ENCODE results near the gene TUBA1B. TPM values are rescaled to one million over a fixed set of nuclear protein-coding genes. Genes with fewer than 3 reads are reported as not detected.
"Not testable (repeated sequence)": the region's sequence is repeated elsewhere in the genome, so short reads cannot be mapped to it uniquely, and the experiment has no call there.

Gene TUBA1B
- 100 to 1,000 TPM; 199 to 347 (median 240) TPM for total RNA-seq

DNA sequence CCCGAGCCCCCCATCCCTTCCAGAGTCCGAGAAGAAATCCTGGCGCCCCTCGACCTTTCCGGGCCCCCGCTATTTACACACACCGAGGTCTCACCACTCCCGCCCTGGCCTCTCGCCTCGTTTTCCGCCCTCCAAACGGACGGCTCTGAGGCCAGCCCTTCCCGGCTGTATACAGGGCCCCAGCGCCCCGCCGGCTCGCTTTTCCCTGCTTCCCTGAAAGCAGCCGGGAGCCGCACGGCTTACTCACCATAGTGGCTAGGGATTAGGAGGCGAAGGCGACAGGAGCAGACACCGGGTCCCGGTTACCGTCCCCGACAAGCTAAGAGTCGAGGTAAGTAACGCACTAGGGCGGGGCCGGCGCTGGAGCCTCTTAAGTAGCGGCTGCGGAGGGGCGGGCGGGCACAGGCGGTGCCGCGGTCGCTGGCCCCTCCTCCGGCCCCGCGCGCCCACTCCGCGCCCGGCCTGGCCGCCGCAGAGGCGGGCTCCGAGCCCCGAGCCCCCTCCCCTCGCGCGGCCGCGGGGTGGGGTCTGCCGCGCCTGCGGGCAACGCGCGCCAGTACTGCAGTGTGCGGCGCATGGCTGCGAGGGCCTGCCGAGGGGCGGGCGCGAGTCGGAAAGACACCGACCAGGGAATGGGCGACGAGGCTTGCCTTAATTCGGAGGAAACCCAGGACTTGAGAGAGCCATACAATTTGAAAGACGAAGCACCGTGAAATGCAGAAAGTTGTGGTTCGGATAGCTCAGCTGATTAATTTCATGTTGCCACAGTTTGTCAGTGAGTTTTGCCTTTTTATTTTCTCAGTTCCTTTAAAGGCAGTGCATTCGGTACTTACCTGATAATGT lies at the start of gene TUBA1B:
TSS of gene TUBA1B (minus strand) at position 345 of the 843 bp plus-strand sequence. CDS start at position 250, 95 bp downstream.
- DNase-seq (ENCODE audit: low spot score in 2 of 2): peak; percentile 89 to 98
- intact Hi-C loops (cut with DNase I; ENCODE audit: low total_unique reads): no loop called here
- TF ChIP-seq POLR2A (IDR thresholded peaks at IDR 0.05) (peak in 1 of 2 donors; percentile 90), CTCF (IDR thresholded peaks at IDR 0.05) (no peak)
- peak within 1 kb of the TSS; percentile 98 for H3K4me3 ChIP-seq (ENCODE audit: low read depth, poor library complexity, severe bottlenecking)
- WGBS, 2 donors: 0% methylated on average over 41 to 55 of the region's 79 CpGs

- no peak overlapping the region for H3K4me3 ChIP-seq (ENCODE audit: low read depth, poor library complexity, severe bottlenecking)
- intact Hi-C loops (cut with DNase I; ENCODE audit: low total_unique reads): loop anchor here (10.0 kb wide), 1 partner anchor 789 kb away; no protein-coding TSS in a partner anchor
- DNase-seq (ENCODE audit: low spot score in 2 of 2): no peak
- WGBS, 2 donors: 67 to 82% methylated on average over 5 of the region's 5 CpGs
- TF ChIP-seq POLR2A (IDR thresholded peaks at IDR 0.05): no peak
- TF ChIP-seq CTCF (IDR thresholded peaks at IDR 0.05): no peak
These were observed 43.0 kb upstream of the TUBA1B start for GRCh38 chr12:49174218-49174617.

DNA sequence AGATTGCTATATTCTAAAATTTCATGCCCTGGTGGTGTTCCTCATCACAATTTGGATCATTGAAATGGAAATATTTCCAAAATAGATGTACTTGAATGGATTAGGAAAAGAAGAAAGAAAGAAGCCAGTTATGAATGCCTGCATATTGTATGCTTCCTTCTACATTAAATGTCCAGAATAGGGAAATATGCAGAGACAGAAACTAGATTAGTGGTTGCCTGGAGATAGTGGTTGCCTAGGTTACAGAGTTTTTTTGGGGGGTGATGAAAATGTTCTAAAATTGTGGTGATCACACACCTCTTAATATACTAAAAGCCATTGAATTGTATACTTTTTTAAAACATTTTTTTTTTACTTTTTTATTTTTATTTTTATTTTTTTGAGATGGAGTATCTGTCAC lies 39.7 kb upstream of the TUBA1B start:
- no peak for DNase-seq (ENCODE audit: low spot score in 2 of 2)
- no peak overlapping the region for H3K4me3 ChIP-seq (ENCODE audit: low read depth, poor library complexity, severe bottlenecking)
- no peak for TF ChIP-seq CTCF (IDR thresholded peaks at IDR 0.05)
- TF ChIP-seq POLR2A (IDR thresholded peaks at IDR 0.05): no peak
- intact Hi-C loops (cut with DNase I; ENCODE audit: low total_unique reads): loop anchor here (2.0 to 10.0 kb wide), 2 partner anchors 14 to 786 kb away; no protein-coding TSS in a partner anchor

- no peak overlapping the region for H3K4me3 ChIP-seq (ENCODE audit: low read depth, poor library complexity, severe bottlenecking)
- TF ChIP-seq POLR2A (IDR thresholded peaks at IDR 0.05) (no peak), CTCF (IDR thresholded peaks at IDR 0.05) (no peak)
- WGBS, 2 donors: 94% methylated on average over 2 of the region's 2 CpGs
- intact Hi-C loops (cut with DNase I; ENCODE audit: low total_unique reads): no loop called here
- DNase-seq (ENCODE audit: low spot score in 2 of 2): no peak
These were observed 33.9 kb upstream of the TUBA1B start for GRCh38 chr12:49165114-49165513.

DNA sequence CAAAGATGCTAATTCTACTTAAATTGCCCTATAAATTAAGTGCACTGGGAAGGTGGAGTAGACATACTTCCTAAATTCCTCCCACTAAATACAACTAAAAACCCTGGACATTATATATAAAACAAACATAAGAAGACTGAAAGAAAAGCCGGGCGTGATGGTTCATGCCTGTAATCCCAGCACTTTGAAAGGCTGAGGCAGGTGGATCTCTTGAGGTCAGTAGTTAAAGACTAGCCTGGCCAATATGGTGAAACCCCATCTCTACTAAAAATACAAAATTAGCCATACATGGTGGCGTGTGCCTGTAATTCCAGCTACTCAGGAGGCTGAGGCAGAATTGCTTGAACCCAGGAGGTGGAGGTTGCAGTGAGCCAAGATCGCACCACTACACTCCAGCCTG lies 30.7 kb upstream of the TUBA1B start:
- H3K4me3 ChIP-seq (ENCODE audit: low read depth, poor library complexity, severe bottlenecking); DNase-seq (ENCODE audit: low spot score in 2 of 2); intact Hi-C loops (cut with DNase I; ENCODE audit: low total_unique reads): not testable (repeated sequence)
- 95 to 96% methylated on average over 4 of the region's 4 CpGs for WGBS, 2 donors

GRCh38 chr12:49161092-49161795 lies 30.0 kb upstream of the TUBA1B start:
- WGBS, 2 donors: 66 to 75% methylated on average over 6 of the region's 6 CpGs
- TF ChIP-seq CTCF (IDR thresholded peaks at IDR 0.05): no peak
- TF ChIP-seq POLR2A (IDR thresholded peaks at IDR 0.05): no peak
- intact Hi-C loops (cut with DNase I; ENCODE audit: low total_unique reads): no loop called here

More at GRCh38 chr12:49161092-49161795, 30.0 kb upstream of the TUBA1B start:
- DNase-seq (ENCODE audit: low spot score in 2 of 2): no peak
- H3K4me3 ChIP-seq (ENCODE audit: low read depth, poor library complexity, severe bottlenecking): no peak overlapping the region
